GM18858 (cell line): ENCODE results near the gene RCL1.

Experiments
- ATAC-seq: cut with Tn5 transposase; IDR thresholded peaks from one replicate; pipeline ENCODE4 v1.9.1; 2021; ENCODE audit not compliant: unreplicated experiment

RCL1 gene

DNA sequence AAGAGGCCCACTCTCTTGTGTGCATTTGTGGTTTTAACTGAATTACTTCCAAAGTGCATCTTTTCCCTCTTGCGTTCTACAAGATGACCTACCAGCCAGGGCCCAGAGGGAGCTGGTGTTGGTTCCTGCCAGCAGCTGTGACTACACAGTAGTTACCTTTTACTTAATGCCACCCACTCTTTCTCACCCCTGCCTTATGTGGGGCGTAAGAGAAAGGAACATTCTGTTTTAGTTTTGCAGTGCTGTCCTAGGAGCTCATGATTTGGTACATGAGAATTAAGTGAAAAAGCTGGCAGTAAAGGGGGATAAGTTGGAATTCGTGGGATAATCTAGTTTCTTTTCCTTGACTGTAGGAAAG is 45.4 kb downstream of the RCL1 start:
- ATAC-seq = no peak

GRCh38 chr9:4839470-4839912 is 46.7 kb downstream of the RCL1 start:
- no peak for ATAC-seq

- no peak for ATAC-seq
Observed at GRCh38 chr9:4840018-4840417, 47.3 kb downstream of the RCL1 start.

GRCh38 chr9:4842213-4842612 is 49.5 kb downstream of the RCL1 start:
- no peak for ATAC-seq

DNA sequence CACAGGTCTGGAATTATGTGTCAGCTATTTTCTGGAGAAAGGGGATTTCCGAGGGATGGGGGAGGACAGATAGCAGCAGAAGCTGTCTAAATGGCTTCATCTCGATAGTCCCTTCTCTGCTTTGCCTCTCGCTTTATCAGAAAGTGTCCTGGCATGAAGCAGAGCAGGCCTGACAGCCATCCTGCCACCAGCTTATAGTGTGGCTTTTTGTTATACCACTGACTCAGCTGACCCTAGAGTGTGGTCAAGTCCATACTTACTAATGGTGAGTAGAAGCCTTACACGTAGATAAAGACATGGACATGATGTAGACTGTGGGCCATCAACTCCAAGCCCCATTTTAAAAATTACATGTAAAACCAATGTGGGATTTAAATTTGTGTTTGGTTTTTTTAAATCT is 50.0 kb downstream of the RCL1 start:
- ATAC-seq = no peak

- ATAC-seq = no peak
Observed at GRCh38 chr9:4844056-4844838, 51.5 kb downstream of the RCL1 start.

DNA sequence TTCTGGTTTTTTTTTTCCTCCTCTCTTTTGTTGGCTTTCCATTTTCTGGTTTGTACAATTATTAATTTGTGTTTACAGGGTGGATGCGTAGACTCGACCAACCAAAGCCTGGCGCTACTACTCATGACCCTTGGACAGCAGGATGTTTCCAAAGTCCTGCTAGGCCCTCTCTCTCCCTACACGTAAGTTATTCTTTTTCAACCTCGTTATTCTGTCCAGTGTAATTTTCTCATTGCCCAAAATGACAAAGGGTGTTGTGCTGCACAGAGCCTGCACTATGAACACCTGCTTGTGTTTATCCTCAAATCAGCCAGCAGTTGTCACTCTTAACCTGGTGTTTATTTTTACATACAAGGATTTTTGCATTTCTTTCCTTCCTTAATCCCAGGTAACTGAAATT is 56.6 kb downstream of the RCL1 start:
- no peak for ATAC-seq

DNA sequence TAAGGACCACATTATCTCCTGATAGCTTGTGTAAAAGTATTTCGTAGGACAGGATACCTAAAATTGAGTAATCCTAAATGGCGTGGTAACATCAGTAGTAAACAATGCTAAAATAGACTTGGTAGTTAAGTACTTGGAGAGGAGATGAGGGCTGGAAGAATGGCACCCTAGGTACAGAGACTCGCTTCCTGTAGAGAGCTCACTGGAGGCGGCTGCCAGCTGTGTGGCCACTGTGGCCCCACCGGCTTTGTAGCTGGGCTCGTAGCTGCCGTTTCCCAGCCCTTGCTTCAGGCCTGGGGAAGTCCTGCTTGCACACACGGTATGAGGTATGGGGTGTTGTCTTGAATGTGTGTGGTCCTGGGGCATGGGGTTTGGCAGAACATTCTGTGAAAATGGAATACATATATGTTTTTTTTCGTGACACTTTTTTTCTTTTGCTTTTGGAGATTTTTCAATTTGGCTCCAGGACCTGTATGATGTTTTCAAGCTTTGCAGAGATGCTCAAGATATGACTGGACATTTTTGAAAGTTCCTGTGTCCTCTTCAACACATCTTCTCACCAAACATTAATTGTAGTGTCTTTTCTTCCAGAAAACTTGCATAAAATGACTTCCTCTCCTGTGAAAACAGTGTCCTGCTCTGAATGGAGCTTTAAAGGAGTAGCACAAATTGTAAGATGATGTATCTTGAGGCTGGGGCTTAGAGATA is 58.0 kb downstream of the RCL1 start:
- ATAC-seq = no peak

DNA sequence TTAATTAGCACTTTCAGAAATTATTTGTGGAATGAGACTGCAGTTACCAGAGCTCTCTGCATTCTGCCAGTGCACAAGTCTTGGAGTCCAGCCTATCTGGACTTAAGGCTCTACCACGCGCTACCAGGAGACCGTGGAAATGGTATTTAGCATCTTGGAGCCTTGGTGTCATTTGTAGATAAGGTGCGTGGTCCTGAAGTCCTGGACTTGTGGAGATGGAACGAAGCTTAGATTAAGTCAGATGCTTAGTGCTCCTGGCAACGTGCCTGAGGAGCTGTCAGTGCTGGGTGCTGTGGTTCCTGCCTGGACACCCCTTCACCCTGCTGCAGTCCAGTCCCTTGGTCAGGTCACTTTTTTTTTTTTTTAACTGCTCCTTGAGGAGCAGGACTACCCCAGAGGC is 59.7 kb downstream of the RCL1 start:
- ATAC-seq = no peak

- ATAC-seq = no peak
Observed at GRCh38 chr9:4854265-4854590, 61.5 kb downstream of the RCL1 start.

DNA sequence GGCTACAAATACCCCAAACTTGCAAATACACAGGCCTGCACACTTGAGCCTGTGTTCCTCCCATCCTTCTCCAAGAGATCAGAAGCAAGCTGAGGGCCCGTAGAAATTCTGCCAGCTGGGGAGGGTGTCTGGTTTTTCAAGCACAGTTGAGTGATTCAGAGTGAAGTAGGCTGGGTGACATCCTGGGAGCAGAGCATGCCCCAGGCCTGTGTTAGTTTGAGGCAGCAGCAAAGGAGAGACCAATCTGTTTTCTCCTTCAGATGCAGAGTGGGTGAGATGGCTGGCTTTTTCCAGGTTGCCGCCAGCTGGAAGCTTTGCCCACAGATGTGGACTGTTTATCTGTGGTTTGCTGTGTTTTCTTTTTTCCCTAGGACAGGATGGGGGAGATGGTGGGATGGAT is 63.1 kb downstream of the RCL1 start:
- no peak for ATAC-seq

DNA sequence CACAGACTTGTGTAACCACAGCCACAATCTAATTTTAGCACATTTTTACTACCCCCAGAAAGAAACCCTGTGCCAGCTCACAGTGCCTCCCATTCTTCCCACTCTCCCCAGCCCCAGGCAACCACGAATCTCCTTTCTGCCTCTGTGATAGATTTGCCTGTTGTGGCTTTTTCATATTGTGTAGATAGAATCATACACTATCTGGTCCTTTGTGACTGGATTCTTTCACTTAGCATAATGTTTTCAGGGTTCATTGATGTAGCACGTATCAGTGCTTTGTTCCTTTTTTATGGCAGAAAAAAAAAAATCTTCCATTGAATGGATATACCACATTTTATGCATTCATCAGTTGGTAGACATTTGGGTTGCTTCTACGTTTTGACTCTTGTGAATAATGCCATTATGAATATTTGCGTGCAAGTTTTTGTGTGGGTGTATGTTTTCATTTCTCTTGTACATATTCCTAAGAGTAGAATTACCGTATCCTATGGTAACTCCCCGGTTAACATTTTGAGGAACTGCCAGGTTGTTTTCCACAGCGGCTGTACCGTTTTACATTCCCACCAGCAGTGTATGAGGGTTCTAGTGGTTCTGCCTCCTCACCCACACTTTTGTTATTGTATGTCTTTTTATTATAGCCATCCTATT is 64.5 kb downstream of the RCL1 start:
- no peak for ATAC-seq

DNA sequence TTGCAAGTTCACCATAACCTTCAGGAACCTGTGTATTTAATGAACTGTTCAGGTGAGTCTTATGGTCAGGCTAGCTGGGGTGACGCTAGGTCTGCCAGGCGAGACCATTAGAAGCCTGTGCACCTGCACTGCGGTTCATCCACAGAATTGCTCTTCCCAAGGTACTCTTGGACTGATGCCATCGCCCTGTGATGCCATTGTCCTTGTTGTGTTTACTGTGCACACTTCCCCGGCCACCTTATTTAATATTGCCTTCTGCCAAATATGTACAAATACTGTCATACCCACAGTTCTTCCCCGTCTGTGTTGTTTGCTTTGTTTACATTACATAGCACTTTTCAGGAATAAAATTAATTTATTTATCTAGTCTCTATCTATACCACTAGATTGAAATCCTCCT is 66.3 kb downstream of the RCL1 start:
- no peak for ATAC-seq

GRCh38 chr9:4860383-4860782 is 67.6 kb downstream of the RCL1 start:
- no peak for ATAC-seq

GRCh38 chr9:4861145-4861544 is 68.4 kb downstream of the RCL1 start:
- ATAC-seq = no peak

GRCh38 chr9:4861736-4862451 is 69.2 kb downstream of the RCL1 start:
- ATAC-seq = no peak

- ATAC-seq = no peak
Observed at GRCh38 chr9:4862506-4863250, 69.9 kb downstream of the RCL1 start.

DNA sequence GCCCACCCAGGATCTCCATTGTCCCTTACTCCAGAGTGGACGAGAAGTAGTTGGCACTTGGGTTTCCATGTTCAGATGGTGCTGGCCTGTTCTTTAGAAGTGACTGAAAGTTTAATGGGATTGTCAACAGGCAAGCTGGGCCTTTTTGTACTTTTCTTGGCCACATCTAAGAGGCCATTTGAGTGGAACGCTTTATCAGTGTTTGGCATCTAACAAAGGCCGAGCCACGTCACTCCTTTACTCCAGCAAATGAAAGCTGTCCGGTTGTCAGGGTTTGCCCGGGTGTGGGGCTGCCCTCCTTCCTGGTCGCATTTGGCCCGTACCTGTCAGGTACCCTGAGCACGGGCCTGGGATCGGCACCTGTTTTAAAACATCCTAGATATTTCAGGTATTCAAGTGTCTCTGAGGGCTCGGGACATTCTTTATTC is 71.5 kb downstream of the RCL1 start:
- no peak for ATAC-seq

GRCh38 chr9:4864698-4865097 is 72.0 kb downstream of the RCL1 start:
- ATAC-seq = no peak

GRCh38 chr9:4865681-4866080 is 72.9 kb downstream of the RCL1 start:
- ATAC-seq = no peak
